ENCODE results near the gene GNL2.
"Not testable (repeated sequence)": the region's sequence is repeated elsewhere in the genome, so short reads cannot be mapped to it uniquely, and the experiment has no call there.

GNL2 gene

DNA sequence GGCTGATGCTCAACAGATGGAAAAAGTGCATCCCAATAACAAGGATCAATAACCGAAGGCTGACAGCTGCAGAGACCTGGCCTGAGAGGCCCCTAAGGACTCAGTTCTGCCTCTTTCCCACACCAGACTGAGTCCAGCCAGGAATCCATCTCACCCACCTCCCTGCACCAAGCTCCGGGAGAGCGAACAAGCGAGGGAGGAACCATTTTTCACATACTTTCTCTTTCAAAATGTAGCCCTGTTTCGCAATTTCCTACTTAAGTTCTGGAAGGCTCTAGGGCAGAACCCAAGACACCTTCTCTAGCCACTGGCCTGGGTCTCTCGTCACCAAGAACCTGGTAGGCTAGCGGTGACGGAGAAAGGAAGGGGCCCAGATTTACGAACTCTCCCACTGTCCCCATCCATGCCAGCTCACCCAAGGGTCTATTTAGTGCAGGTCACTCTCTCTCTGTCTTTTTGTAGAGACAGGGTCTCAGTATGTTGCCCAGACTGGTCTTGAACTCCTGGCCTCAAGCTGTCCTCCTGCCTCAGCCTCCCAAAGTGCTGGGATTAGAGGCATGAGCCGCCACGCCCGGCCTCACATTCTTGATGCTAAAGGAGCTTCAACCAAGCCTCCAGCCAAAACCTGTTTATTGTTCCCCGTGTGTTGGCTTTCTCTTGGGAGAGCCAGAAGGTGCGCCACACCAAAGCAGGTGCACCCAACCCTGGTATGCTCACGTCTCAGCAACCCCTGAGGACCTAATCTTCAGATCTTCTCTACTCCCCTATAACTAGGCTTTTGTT lies 10.9 kb upstream of the GNL2 start:
- DNase-seq: no peak

DNA sequence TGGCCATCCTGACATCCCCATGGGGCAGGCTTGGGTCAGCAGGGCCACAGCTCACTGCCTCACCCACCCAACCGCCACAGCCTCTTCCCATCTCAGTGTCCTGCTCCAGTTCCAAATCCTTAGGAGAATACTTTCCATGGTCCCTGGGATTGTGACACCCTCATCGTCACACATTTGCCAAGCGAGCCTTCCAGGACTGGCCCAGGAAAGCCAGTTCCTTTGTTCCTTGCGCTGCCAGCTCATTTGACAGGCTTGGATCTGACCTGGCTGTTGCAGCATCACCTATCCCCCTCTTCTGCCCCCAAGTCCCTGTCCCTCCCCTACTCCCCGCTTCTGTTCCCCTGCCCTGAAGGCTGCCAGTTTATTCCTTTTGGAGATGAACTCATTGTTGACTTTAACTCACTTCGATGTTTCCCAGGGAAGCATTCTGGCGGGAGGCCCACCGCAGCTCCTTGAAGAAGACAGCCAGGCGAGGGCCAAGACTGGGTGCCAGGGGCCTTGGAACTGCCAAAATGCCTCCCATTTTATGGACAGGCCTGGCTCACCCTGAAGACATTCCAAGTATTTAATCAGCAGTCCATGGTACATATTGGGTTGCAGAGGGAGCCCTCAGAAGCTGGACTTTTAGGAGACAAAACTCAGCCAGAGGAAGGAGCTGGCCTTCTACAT lies 10.2 kb upstream of the GNL2 start:
- no peak for DNase-seq

- no peak for DNase-seq
Measured at GRCh38 chr1:37605061-37605650, 9.4 kb upstream of the GNL2 start.

GRCh38 chr1:37602750-37603694 lies 7.3 kb upstream of the GNL2 start:
- peak; percentile 73 for DNase-seq

- no peak for DNase-seq
Measured at GRCh38 chr1:37601441-37601840, 5.7 kb upstream of the GNL2 start.

DNA sequence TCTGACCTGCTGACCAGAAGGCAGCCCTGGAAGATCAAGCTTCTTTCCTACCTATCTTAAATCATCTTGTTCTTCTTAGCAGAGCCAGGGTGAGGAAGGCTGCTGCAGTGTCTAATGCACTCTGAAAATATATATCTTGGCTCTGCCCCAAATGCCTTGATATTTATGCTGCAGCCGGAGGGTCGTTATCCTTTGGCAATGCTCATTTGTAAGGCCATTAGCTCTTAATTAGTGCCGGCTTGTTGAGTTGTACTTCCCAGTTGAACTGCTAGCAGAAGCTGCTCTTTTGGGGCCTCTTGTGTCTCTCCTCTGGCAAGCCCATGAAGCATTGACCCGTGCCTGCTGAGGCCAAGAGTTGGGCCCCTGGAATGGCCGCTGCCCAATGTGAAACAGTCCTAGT lies 4.2 kb upstream of the GNL2 start:
- no peak for DNase-seq

DNA sequence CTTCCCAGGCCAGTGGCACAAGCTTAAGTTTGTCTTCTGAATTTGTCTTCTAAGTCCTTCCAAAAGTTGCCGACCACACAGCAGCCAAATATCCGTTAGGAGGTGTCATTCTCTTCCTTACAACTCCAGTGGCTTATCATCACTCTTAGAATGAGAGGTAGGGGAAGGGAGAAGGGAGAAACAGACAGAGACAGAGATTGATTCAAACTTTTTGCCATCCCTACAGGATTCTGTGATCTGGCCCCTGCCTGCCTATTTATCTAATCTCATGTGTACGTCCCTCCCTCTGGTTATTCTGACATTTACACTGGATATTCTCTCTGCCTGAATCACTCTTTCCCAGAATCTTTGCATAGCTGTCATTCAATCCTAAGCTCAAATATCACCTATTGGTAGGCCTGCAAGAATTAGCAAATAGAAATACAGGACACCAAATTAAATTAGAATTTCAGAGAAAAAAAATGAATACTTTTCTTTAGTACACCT lies 488 bp upstream of the GNL2 start:
- DNase-seq: no peak

DNA sequence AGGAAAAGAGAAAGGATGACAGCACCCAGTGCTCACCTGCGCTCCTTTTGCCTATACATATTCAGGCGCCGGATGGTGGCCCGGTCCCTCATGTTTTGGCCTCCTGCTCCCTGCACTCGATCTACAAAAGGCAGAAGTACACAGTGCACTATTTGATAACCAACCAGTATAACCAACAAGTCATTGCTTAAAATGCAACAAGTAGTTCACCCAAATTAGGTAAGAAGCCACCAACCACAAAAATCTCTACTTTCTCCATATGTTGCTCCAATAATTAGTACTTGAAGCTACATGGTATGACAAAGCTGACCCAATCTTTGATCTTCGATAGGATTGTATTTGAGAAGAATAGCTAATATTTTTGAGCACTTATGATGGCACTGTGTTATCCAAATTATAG lies 2.0 kb downstream of the GNL2 start:
- DNase-seq: no peak

- no peak for DNase-seq
Measured at GRCh38 chr1:37588939-37589338, 6.8 kb downstream of the GNL2 start.

GRCh38 chr1:37584544-37584943 lies 11.2 kb downstream of the GNL2 start:
- not testable (repeated sequence) for DNase-seq

DNA sequence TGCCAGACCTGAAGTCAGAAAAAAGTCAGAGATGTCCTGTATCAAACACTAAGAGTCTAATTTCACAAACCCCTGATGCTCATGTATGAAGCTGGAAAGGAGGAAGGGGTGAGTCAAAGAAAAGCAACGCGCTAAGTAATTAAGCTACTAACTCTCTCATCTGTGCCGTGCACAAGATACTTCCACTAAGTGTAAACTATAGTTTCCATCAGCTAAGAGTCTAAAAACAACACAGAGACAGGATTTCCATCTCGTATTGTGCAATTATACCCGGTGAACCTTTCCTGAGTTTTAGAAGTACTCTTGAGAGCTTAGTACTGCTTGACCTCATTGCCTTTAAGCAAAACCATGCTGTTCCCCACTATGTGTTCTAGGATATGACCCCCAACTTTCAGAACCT lies 20.0 kb downstream of the GNL2 start:
- no peak for DNase-seq

- no peak for DNase-seq
Measured at GRCh38 chr1:37574834-37575480, 20.8 kb downstream of the GNL2 start.

- no peak for DNase-seq
Measured at GRCh38 chr1:37570528-37571334, 25.0 kb downstream of the GNL2 start.

DNA sequence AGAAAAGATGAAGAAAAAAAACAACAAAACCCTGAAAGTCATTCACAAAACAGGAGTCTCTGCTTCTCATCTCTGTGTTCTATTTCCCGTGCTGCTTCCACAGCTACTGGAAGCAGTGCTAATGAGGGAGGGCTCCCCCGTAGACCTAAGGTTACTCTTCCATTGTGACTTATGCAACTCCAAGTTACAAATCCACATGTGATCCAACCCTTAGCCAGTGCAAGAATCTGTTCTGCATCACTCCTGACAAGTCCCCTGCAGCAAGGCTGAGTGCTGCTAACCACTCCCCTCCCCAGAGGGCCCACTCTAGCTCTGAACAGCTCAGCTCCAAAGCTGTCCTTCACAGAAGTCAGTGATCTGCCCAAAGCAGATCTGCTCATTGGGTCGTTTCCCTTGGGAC lies 28.7 kb downstream of the GNL2 start:
- no peak for DNase-seq

DNA sequence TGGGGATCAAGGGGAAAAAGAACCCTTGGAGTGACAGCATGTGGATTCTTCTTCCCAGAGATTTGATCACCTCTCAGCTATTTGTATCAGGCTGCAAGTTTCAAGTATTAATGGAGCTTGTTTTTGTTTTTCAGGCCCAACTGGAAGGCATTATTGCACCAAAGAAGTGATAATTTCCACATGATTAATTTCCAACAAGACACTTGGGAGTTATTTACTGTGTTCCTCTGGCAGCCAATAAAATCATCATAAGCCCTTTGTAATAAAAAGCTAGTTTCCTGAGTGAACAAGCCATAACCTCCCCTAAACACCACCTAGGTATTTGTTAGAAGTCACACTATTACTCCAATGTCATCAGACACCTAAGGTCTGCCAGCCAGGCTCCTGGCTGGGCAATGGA lies 30.8 kb downstream of the GNL2 start:
- DNase-seq: no peak

DNA sequence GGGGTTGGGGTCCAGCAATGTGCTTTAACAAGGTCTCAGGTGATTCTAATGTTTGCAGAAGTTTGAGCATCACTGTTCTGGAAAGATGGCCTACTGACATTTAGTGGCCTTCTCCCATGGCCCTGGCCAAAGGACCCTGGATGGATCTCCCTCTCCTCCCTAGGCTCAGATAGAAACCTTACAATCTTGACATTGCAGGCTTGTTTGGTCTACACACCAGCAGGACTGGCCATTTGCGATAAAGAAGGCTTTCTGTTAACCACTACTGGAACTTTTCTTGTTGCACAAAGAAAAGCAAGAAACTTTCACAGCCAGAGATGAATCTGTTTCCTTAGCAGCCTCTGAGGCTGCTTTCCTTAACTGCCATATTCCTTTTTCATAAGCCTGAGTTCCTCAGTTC lies 32.8 kb downstream of the GNL2 start:
- no peak for DNase-seq

DNA sequence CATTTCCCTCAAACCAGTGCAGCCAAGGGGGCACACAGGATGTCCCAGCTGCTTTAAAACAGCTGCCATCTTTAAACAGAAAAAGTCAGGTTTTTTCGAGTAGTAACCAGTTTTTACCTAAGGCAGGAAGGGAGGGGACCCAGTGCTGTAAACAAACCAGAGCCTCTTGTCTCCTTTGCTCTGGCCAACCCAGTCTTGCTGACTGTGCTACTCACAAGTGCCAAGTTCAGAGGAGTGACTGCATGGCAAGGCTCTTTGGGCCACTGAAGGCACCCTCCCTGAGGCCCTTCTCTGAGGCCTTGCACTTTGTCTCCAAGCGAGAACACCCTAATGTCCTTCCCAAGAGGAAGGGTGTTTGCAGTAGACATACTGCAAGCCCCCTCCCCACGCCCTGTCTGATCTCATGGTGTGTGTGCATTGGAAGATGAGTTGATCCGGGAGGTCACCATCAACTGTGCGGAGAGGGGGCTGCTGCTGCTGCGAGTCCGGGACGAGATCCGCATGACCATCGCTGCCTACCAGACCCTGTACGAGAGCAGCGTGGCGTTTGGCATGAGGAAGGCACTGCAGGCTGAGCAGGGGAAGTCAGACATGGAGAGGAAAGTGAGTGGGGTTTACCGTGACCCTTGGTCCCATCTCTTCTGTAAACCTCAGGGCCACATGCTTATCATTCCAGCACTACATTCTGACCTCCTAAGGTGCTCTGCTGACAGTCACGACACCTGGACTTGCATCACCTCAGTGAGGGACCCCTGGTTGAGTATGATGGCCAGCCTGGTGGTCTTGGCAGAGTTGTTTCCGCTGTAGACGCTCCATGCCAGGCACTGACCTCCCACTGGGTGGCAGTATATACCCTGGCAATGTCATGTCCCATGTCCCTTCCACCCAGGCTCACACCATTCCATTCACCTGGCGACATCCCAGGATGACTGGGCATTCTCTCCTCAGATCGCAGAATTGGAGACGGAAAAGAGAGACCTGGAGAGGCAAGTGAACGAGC lies 34.3 kb downstream of the GNL2 start:
- peak; percentile 40 for DNase-seq

- DNase-seq: no peak
Measured at GRCh38 chr1:37560401-37561132, 35.2 kb downstream of the GNL2 start.

DNA sequence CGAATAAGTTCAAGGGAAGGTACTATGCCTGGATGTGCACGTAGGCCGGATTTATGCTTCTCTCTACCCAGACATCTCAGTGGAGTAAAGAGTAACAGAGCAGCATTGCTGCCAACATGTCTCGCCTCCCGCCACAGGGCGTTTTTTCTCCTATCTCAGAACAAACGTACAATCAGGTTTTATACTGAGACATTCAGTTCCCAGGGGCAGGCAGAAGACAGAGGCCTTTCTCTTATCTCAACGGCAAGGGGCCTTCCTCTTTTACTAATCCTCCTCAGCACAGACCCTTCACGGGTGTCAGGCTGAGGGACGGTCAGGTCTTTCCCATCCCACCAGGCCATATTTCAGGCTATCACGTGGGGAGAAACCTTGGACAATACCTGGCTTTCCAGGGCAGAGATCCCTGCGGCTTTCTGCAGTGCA lies 35.8 kb downstream of the GNL2 start:
- DNase-seq: not testable (repeated sequence)
